GM12878 (cell line): ENCODE data around the gene RANBP3. TPM values are rescaled to one million over a fixed set of nuclear protein-coding genes. Genes with fewer than 3 reads are reported as not detected.
"Not testable (repeated sequence)": the region's sequence is repeated elsewhere in the genome, so short reads cannot be mapped to it uniquely, and the experiment has no call there.

Experiments
- ATAC-seq: fragments of 200-7000 bp; cut with Tn5 transposase; 3 replicates; pipeline ENCODE4 v1.9.1; 2020; ENCODE audit warnings: mild to moderate bottlenecking, moderate library complexity
- BruUV-seq: library from RNA; stranded (reverse); fragments of 400-500 nt; replicated peaks from 2 replicates; lab custom pipeline; 2021; lab: Mats Ljungman, UMichigan
- CTCF ChIA-PET: fragments of 300-600 bp; sonication (Branson Sonifier 250); formaldehyde crosslinking; extraction: SDS; loops from one replicate; lab custom pipeline; 2021; ENCODE audit warnings: inconsistent platforms; lab: Yijun Ruan, JAX
- POLR2A ChIA-PET: fragments of 350-600 bp; formaldehyde crosslinking; extraction: SDS; loops from one replicate; lab custom pipeline; 2021; ENCODE audit warnings: inconsistent platforms; lab: Charles Lee
- RAD21 ChIA-PET: fragments of 300-600 bp; sonication (Branson Sonifier 250); formaldehyde crosslinking; loops from one replicate; lab custom pipeline; 2023; ENCODE audit warnings: antibody characterized with exemption; ENCODE audit not compliant: unreplicated experiment; lab: Charles Lee
- SMC1A ChIA-PET: fragments of 300-600 bp; sonication (Branson Sonifier 250); formaldehyde crosslinking; loops from one replicate; lab custom pipeline; 2023; ENCODE audit not compliant: unreplicated experiment, uncharacterized antibody; lab: Charles Lee
- DNase-seq: peaks from one replicate; pipeline ENCODE4 v3.0.0-alpha.2; 2011; ENCODE audit warnings: low read depth, low spot score
- FAIRE-seq: peaks from 3 replicates; lab custom pipeline; 2011; peaks lifted over from hg19 to GRCh38; lab: Jason Lieb, UNC
- H2AFZ ChIP-seq: 2 replicates; pipeline ENCODE4 v1.6.0; 2011; ENCODE audit warnings: low read depth, low read length, control low read depth; ENCODE audit not compliant: control insufficient read depth
- H3K27ac ChIP-seq: 2 replicates; pipeline ENCODE4 v1.5.1; 2011; ENCODE audit warnings: control low read depth; ENCODE audit not compliant: control insufficient read depth, insufficient read depth
- H3K27me3 ChIP-seq, 2 experiments: replicated peaks in 1 of 2; 2 replicates each; pipeline versions ENCODE4 v1.6.0 to v1.6.1; 2011; ENCODE audit warnings: low read length in 1 of 2; ENCODE audit not compliant: control insufficient read depth in 2 of 2, insufficient read depth in 2 of 2
- H3K36me3 ChIP-seq, 2 experiments: 2 replicates each; pipeline ENCODE4 v1.5.1; 2011; ENCODE audit warnings: low read length in 1 of 2; ENCODE audit not compliant: control insufficient read depth in 2 of 2, insufficient read depth in 2 of 2
- H3K4me1 ChIP-seq: 2 replicates; pipeline ENCODE4 v1.6.1; 2011; ENCODE audit warnings: mild to moderate bottlenecking, low read length, moderate library complexity, mixed read lengths; ENCODE audit not compliant: control insufficient read depth, insufficient read depth
- H3K4me2 ChIP-seq: 2 replicates; pipeline ENCODE4 v1.6.0; 2011; ENCODE audit warnings: control low read depth; ENCODE audit not compliant: control insufficient read depth, insufficient read depth
- H3K4me3 ChIP-seq: fragments of 200-600 bp; sonication (generic); 2 replicates; pipeline ENCODE4 v1.5.1; 2016
- H3K79me2 ChIP-seq: 2 replicates; pipeline ENCODE4 v1.6.0; 2011; ENCODE audit warnings: low read length; ENCODE audit not compliant: control insufficient read depth, insufficient read depth
- H3K9ac ChIP-seq: 2 replicates; pipeline ENCODE4 v1.8.0; 2011; ENCODE audit warnings: low read length, control low read depth, mixed read lengths; ENCODE audit not compliant: control insufficient read depth, insufficient read depth
- H3K9me3 ChIP-seq: replicated peaks from 3 replicates; pipeline ENCODE4 v1.5.1; 2011; ENCODE audit warnings: mild to moderate bottlenecking, low read length; ENCODE audit not compliant: control insufficient read depth, insufficient read depth
- H4K20me1 ChIP-seq: 2 replicates; pipeline ENCODE4 v1.6.0; 2011; ENCODE audit not compliant: control insufficient read depth, insufficient read depth
- BACH1 ChIP-seq: fragments of 450-650 bp; IDR thresholded peaks from 2 replicates; pipeline ENCODE4 v1.6.1; 2017; ENCODE audit warnings: mild to moderate bottlenecking, borderline replicate concordance
- BRCA1 ChIP-seq: IDR thresholded peaks from 2 replicates; pipeline ENCODE4 v1.6.1; 2011; ENCODE audit warnings: low read depth, low read length, improper control_type of control experiment
- CHD1 ChIP-seq: IDR thresholded peaks from 2 replicates; pipeline ENCODE4 v1.6.1; 2012; ENCODE audit warnings: low read depth, low read length, improper control_type of control experiment
- NBN ChIP-seq: fragments of 450-650 bp; IDR thresholded peaks from 2 replicates; pipeline ENCODE4 v1.6.1; 2016
- PAX8 ChIP-seq: fragments of 450-650 bp; IDR thresholded peaks from 2 replicates; pipeline ENCODE4 v1.6.1; 2017; ENCODE audit warnings: mild to moderate bottlenecking, moderate library complexity
- ZBED1 ChIP-seq: IDR thresholded peaks from 2 replicates; pipeline ENCODE4 v1.6.1; 2016; ENCODE audit warnings: borderline replicate concordance
- ZNF384 ChIP-seq: IDR thresholded peaks from 2 replicates; pipeline ENCODE4 v1.6.1; 2012; ENCODE audit warnings: low read depth, mild to moderate bottlenecking, low read length, improper control_type of control experiment, borderline replicate concordance
- WGBS: methylation state at CpG from one replicate; pipeline ENCODE4 v1.1.6; 2016; ENCODE audit warnings: low lambda C conversion rate; ENCODE audit not compliant: insufficient replicate concordance, insufficient coverage; ENCODE audit errors: missing lambda C conversion rate; 5-methylcytosine and 5-hydroxymethylcytosine counted together
- in situ Hi-C: fragments of 300-500 bp; cut with MboI; formaldehyde crosslinking; loops from 9 replicates; pipeline ENCODE4 v1.14.3; 2018; ENCODE audit warnings: mixed read lengths
- intact Hi-C: fragments of 100-400 bp; cut with micrococcal nuclease; formaldehyde crosslinking; loops from one replicate; pipeline ENCODE4 v1.14.2; 2022; ENCODE audit not compliant: unreplicated experiment
- polyA plus RNA-seq, 11 experiments: library from polyadenylated mRNA; depleted of rRNA in 4 of 11; unstranded in 6 of 11; stranded (reverse) in 5 of 11; fragments of >200 nt; fragmentation: Nextera tagmentation in 4 of 11; fragmentation: Illumina TruSeq in 1 of 11; extraction: Ambion mirVana in 4 of 11; extraction: Trizol in 1 of 11; gene quantifications; 1 replicate in 1 of 11; 2 replicates in 10 of 11; pipeline versions ENCODE4 v1.2.1 to v1.2.3, GENCODE V29; 2011 to 2016; ENCODE audit warnings: inconsistent platforms in 2 of 11, missing spikeins in 2 of 11, low read depth in 1 of 11
- total RNA-seq, 4 experiments: library from RNA; depleted of rRNA in 3 of 4; stranded (reverse); fragments of >200 nt in 3 of 4; fragmentation: Illumina TruSeq in 1 of 4; extraction: Trizol in 1 of 4; gene quantifications; 2 replicates each; pipeline versions ENCODE4 v1.2.1 to v1.2.3, GENCODE V29; 2013 to 2021

Gene RANBP3
- total and polyA plus RNA-seq, 10 of the 15 experiments (the other 5 are each of a cell fraction or from before 2014, with no cell fraction given): 1.1 to 81.6 (median 60.0) TPM

DNA sequence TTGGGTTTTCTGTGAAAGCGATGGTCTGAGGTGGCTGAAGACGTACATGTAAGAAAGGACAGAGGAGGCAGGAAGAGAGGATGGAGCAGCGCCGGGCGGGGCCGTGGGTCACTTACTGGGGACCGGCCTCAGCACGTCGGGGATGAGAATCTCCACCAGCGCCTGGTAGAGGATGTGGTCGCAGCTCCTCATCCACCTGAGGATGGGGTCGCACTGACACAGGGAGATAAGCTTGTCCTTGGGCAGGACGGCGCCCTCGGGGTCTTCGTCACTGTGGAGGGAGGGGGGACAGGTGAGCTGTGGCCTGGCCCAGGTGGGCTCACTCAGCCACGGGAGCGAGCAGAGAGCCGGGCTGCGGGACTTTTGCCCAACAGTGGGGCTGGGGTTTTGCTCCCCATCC, 29.0 kb upstream of the RANBP3 start:
- Histone ChIP-seq H3K4me1 (no peaks in the 10 kb centered on the region), H3K27me3 (no peaks in the 10 kb centered on the region), H3K4me3 (no peak overlapping the region), H3K36me3 (no peaks in the 10 kb centered on the region), H4K20me1 (no peaks in the 10 kb centered on the region), H3K9ac (no peak overlapping the region), H3K79me2 (no peaks in the 10 kb centered on the region), H2AFZ (no peak overlapping the region), H3K27ac (no peak overlapping the region), H3K4me2 (no peak overlapping the region), H3K9me3 (no peaks in the 10 kb centered on the region)
- ATAC-seq (no peak), DNase-seq (no peak), FAIRE-seq (no peak)
- in situ Hi-C loops (no loop called here), intact Hi-C loops (no loop called here)
- WGBS: 86% methylated on average over 16 of the region's 20 CpGs
- no TSS peak for BruUV-seq
- ChIA-PET POLR2A (no interaction called here), CTCF (interaction anchor here (1.8 to 2.0 kb wide), 2 partner anchors 15 to 20 kb away, joined by 5 to 6 read pairs; no protein-coding TSS in a partner anchor), SMC1A (no interaction called here), RAD21 (interaction anchor here (0.6 kb wide), 1 partner anchor 26 kb away, joined by 4 read pairs; no protein-coding TSS in a partner anchor)
- TF ChIP-seq CHD1 (no peak), BRCA1 (no peak), ZNF384 (no peak), BACH1 (no peak), ZBED1 (no peak), PAX8 (no peak), NBN (no peak)

DNA sequence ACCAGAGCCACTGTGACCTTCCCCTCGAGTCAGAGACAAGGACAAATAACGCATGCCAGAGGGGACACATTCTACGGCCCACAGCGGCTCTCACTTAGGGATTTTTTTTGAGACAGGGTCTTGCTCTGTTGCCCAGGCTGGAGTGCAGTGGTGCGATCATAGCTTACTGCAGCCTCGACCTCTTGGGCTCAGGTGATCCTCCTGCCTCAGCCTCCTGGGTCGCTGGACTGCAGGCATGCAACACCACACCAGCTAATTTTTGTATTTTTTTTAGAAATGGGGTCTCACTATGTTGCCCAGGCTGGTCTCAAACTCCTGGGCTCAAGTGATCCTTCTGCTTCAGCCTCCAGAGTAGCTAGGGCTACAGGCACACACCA, 28.1 kb upstream of the RANBP3 start:
- H3K9me3 ChIP-seq, ATAC-seq, SMC1A ChIA-PET, H2AFZ ChIP-seq, FAIRE-seq, H3K27ac ChIP-seq, H3K79me2 ChIP-seq, H3K36me3 ChIP-seq, in situ Hi-C loops, H3K4me1 ChIP-seq, intact Hi-C loops, H3K27me3 ChIP-seq, H3K9ac ChIP-seq, H3K4me2 ChIP-seq, BruUV-seq, POLR2A ChIA-PET, H3K4me3 ChIP-seq, H4K20me1 ChIP-seq, DNase-seq: not testable (repeated sequence)
- 63% methylated on average over 7 of the region's 7 CpGs for WGBS
- CTCF ChIA-PET: interaction anchor here (1.8 to 2.0 kb wide), 2 partner anchors 16 to 19 kb away, joined by 5 to 6 read pairs; no protein-coding TSS in a partner anchor
- RAD21 ChIA-PET: interaction anchor here (0.6 kb wide), 1 partner anchor 27 kb away, joined by 4 read pairs; no protein-coding TSS in a partner anchor
